HK-2 (cell line): ENCODE results near the gene GPRASP1.
"Not testable (repeated sequence)": the region's sequence is repeated elsewhere in the genome, so short reads cannot be mapped to it uniquely, and the experiment has no call there.

ENCODE experiments used
- DNase-seq: peaks from one replicate; pipeline ENCODE4 v3.0.0-alpha.2; 2018; ENCODE audit not compliant: unreplicated experiment

GPRASP1 gene

GRCh38 chrX:102651242-102652011 lies at the start of gene GPRASP1:
Gene GPRASP1 (plus strand): TSS chrX:102651483. CDS start chrX:102653914, 2,431 bp downstream.
- no peak for DNase-seq

GRCh38 chrX:102604327-102604726 lies 47.0 kb upstream of the GPRASP1 start:
- DNase-seq: no peak

DNA sequence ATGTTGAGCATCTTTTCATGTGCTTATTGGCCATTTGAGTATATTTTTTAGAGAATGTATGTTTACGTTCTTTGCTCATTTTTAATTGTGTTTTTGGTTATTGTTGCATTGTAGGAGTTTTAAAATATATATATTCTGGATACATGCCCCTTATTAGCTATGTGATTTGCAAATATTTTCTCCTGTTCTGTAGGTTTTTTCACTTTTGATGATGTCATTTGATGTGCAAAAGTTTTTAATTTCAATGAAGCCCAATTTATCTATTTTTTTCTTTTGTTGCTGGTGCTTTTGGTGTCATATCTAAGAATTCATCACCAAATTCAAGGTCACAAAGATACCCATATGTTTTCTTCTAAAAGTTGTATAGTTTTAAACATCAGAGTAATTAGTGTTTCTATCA lies 45.2 kb upstream of the GPRASP1 start:
- DNase-seq: no peak

DNA sequence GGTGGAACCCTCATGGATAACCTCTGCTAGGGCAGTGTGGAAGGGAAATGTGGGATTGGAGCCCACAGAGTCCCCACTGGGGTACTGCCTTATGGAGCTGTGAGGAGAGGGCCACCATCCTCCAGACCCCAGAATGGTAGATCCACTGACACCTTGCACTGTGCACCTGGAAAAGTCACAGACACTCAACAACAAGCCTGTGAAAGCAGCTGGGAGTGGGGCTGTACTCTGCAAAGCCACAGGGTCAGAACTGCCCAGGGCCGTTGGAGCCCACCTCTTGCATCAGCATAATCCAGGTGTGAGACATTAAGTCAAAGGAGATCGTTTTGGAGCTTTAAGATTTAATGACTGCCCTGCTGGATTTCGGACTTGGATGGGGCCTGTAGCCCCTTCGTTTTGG lies 40.4 kb upstream of the GPRASP1 start:
- DNase-seq: no peak

GRCh38 chrX:102624105-102624504 lies 27.2 kb upstream of the GPRASP1 start:
- DNase-seq: no peak

DNA sequence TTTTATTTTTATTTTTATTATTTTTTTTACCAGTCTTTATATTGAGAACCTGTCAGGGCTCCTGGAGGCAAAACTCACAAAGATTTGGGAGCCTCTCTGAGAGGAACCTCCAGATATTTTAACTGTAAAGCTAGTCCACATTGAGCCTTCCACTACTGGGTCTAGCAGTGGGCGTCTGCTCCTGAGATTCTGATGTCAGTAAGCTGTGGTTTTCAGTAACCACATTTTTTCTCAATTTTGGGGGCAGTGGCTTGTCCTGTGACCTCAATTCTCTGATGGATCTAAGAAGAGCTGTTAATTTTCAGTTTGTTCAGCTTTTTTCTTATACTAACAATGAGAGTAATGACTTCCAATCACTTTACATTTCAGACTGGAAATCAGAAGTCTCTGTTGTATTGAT lies 23.6 kb upstream of the GPRASP1 start:
- no peak for DNase-seq

DNA sequence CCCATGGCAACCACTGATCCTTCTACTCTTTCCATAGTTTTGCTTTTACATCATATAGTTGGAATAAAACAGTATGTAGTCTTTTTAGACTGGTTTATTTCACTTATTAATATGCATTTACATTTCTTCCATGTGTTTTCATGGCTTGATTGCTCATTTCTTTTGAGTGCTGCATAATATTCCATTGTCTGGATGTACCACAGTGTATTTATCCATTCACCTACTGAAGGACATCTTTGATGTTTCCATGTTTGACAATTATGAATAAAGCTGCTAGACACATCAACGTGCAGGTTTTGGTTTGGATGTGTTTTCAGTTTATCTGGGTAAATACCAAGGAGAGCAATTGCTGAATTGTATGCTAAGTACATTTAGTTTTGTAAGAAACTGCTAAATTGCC lies 13.7 kb upstream of the GPRASP1 start:
- DNase-seq: no peak

DNA sequence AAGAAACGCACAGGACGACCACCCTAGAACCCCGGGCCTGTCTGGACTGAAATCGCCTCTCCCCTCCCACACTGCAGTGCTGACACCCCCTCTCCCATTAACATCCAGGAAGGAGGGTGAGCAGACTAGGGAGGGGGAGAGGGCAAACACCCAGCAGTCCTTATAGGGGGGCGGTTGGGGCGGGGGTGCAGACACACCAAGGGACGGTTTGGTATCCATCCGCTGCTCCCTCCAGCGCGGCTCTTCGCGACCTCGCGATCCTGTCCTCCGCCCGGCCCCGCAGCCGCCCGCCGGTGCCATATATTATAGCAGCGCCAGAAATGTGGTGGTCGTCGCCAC lies 411 bp upstream of the GPRASP1 start:
- DNase-seq: no peak

GRCh38 chrX:102652031-102652688 lies 877 bp downstream of the GPRASP1 start:
- DNase-seq: no peak

GRCh38 chrX:102654696-102655095 lies 3.4 kb downstream of the GPRASP1 start:
- DNase-seq: no peak

- no peak for DNase-seq
Observed at GRCh38 chrX:102658556-102658955, 7.3 kb downstream of the GPRASP1 start.

DNA sequence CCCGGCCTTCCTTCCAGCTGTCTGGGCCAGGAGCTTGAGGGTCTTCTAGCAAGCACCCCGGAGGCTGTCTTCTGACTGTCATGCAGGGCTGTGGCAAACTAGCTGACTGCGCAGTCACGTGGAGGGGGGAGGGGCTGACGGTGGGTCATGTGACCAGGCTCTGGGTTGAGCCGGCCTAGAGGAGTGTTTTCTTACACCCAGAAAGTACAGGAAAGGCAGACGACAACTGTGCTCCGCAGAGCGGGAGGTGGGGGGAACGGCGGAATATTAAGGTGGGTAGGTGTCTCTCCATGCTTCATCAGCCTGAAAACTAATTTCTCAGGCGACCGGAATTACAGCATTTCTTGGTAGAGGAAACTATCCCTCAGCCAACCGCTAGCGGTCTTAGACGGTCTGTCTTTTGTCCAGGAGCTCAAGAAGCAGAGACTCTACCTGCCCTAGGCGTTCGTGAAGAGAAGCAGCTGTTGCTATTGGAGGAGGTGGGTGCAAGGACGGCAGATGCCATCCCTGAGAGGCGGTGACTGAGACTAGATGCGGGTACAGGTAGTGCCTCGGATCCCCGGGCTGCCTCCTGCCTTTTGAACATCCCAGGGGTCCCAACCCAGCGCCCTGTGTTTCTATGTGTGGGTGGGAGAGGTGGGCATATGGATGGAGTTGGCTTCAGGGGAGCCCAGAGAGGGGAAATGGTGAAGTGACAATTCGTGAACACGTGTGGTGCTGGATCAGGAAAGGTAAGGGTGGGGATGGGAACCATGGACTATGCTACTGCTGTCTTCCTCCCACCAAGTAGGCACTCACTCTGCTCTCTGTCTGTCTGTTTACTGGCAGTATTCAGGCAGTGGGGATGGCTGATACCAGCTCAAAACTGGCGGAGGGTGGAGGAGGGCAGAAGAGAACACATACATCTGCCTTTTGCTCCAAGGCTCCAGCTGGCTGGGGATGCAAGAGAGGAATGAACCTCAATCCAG lies 8.8 kb downstream of the GPRASP1 start:
- peak; percentile 75 for DNase-seq

- DNase-seq: not testable (repeated sequence)
Observed at GRCh38 chrX:102663820-102664219, 12.5 kb downstream of the GPRASP1 start.

- DNase-seq: not testable (repeated sequence)
Observed at GRCh38 chrX:102667034-102667433, 15.8 kb downstream of the GPRASP1 start.

DNA sequence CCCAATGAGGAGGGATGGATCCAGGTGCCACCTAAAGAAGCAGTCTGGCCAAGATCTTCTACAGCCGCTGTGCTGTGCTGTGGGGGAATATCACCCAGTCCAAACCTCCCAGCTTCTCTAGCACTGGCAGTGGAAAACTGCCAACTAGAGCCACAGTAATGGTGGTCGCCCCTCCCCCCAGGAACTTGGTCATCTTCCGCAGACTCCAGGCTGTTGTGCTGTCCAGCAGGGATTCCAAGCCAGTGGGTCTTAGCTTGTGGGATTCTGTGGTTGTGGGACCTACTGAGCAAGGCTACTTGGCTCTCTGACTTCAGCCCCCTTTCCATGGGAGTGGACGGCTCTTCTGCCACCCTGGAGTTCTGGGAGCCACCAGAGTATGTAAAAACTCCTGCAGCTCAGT lies 18.2 kb downstream of the GPRASP1 start:
- DNase-seq: peak; percentile 1

- DNase-seq: no peak
Observed at GRCh38 chrX:102672856-102673255, 21.6 kb downstream of the GPRASP1 start.

DNA sequence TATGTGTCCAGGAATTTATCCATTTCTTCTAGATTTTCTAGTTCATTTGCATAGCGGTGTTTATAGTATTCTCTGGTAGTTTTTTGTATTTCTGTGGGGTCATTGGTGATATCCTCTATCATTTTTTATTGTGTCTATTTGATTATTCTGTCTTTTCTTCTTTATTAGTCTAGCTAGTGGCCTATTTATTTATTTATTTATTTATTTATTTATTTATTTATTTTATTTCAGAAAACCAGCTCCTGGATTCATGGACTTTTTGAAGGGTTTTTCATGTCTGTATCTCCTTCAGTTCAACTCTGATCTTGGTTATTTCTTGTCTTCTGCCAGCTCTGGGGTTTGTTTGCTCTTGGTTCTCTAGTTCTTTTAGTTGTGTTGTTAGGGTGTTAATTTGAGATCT lies 26.2 kb downstream of the GPRASP1 start:
- DNase-seq: not testable (repeated sequence)

- no peak for DNase-seq
Observed at GRCh38 chrX:102684772-102685520, 33.7 kb downstream of the GPRASP1 start.

GRCh38 chrX:102694749-102695148 lies 43.5 kb downstream of the GPRASP1 start:
- no peak for DNase-seq

GRCh38 chrX:102696306-102696705 lies 45.0 kb downstream of the GPRASP1 start:
- DNase-seq: no peak

GRCh38 chrX:102697494-102697893 lies 46.2 kb downstream of the GPRASP1 start:
- no peak for DNase-seq
